ENCODE data around the gene SLC44A5.
"Not testable (repeated sequence)": the region's sequence is repeated elsewhere in the genome, so short reads cannot be mapped to it uniquely, and the experiment has no call there.

SLC44A5 gene

DNA sequence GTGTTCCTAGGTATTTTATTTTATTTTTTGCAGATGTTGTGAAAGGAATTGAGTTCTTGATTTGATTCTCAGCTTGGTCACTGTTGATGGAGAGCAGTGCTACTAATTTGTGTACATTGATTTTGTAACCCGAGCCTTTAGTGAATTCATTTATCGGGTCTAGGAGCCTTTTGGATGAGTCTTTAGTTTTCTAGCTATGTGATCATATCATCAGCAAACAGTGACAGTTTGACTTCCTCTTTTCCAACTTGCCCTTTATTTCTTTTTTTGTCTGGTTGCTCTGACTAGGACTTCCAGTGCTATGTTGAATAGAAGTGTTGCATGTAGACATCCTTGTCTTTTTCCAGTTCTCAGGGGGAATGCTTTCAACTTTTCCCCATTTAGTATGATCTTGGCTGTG, 337.8 kb downstream of the SLC44A5 start:
- no peak for DNase-seq (ENCODE audit: low read depth)

DNA sequence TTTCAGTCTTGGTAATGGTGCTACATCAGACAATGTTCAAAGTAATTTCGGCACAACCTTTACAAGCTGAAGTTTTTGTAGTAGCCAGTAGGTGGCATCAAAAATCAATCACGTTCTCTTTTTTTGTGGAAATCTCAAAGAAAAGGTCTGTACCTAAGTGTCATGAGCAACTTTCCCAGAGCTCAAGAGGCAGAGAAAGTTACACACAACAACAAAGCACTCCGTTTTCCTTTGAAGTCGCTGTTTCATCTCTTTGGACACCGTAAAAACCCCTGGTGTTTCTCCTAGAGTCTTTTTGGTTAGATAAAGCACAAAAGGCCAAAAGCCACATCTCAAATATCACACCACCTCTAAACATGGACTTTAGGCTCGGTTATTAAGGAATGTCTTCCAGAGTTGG, 345.1 kb downstream of the SLC44A5 start:
- no peak for DNase-seq (ENCODE audit: low read depth)

DNA sequence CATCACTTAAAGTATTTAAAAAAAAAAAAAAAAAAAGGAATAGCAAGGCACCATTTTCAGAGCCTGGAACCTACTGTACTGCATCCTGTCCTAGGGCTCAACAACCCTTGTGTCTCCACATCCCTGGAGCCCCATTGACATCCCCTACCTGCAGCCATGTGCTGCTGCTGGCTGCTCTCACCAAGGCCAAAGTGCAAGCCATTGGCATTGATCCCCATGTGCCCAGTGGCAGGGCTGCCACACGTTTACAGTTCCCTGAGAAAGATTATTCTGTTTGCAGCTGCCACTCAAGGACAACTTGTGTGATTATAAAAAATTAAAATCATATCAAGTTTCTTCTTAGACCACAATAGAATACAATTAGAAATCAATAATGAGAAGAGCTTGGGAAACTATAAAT, 346.8 kb downstream of the SLC44A5 start:
- DNase-seq (ENCODE audit: low read depth) = no peak

DNA sequence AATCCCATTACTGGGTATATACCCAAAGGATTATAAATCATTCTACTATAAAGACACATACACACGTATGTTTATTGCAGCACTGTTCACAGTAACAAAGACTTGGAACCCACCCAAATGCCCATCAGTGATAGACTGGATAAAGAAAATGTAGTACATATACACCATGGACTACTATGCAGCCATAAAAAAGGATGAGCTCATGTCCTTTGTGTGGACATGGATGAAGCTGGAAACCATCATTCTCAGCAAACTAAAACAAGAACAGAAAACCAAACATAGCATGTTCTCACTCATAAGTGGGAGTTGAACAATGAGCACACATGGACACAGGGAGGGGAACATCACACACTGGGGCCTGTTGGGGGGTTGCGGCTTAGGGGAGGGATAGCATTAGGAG, 347.3 kb downstream of the SLC44A5 start:
- DNase-seq (ENCODE audit: low read depth) = not testable (repeated sequence)

DNA sequence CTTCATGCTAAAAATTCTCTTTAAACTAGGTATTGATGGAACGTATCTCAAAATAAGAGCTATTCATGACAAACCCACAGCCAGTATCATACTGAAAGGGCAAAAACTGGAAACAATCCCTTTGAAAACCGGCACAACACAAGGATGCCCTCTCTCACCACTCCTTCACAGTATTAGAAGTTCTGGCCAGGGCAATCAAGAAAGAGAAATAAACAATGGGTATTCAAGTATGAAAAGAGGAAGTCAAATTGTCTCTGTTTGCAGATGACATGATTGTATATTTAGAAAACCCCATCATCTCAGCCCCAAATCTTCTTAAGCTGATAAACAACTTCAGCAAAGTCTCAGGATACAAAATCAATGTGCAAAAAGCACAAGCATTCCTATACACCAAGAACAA, 349.0 kb downstream of the SLC44A5 start:
- DNase-seq (ENCODE audit: low read depth) = not testable (repeated sequence)

DNA sequence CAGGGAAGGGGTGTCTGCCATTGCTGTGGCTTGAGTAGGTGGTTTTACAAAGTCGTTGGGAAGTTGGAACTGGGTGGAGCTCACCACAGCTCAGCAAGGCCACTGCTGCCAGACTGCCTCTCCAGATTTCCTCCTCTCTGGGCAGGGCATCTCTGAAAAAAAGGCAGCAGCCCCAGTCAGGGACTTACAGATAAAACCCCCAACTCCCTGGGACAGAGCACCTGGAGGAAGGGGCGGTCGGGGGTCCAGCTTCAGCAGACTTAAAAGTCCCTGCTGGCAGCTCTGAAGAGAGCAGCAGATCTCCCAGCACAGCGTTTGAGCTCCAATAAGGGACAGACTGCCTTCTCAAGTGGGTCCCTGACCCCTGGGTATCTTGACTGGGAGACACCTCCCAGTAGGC, 352.6 kb downstream of the SLC44A5 start:
- DNase-seq (ENCODE audit: low read depth) = no peak

DNA sequence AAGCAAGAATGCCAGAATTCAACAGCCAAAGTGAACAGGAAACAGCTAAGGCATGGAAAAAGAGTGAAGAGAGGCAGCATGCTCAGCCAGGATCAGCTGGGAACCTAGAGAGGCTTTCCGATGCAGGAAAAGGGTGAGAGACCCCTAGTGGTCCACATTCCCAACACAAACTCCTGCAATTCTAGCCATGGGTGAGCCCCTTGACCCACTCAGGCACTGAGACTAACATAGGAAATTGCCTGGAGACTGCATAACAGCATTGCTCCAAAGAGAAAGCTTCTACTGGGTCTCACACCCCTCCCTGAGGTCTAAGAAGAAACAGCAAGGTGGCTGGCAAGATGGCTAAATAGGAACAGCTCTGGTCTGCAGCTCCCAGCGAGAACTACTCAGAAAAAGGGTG, 353.5 kb downstream of the SLC44A5 start:
- no peak for DNase-seq (ENCODE audit: low read depth)

DNA sequence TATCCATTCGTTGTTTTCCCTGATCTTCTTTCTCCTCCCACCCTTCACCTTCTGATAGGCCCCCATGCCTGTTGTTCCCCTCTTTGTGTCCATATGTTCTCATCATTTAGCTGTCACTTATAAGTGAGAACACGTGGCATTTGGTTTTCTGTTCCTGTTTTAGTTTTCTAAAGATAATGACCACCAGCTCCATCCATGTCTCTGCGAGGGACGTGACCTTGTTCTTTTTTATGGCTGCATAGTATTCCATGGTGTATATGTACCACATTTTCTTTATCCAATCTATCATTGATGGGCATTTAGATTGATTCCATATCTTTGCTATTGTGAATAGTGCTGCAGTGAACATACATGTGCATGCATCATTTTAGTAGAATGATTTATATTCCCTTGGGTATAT, 360.8 kb downstream of the SLC44A5 start:
- not testable (repeated sequence) for DNase-seq (ENCODE audit: low read depth)

DNA sequence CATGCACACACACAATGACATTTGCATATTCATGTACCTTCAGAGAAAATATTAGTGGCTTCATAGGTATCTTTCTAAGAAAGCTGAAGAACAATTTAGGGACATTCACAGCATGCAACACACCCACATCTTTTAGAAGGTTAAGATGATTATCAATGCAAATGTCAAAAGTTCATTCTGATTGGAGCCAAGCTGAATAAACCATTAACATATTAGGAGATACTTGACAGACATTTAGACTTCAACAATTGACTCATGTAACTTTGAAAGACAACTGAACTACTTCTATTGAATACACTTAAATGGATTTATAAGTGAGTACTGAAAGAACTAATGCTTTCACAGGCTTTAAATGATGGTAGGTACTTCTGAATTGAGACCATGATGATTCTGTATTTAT, 365.7 kb downstream of the SLC44A5 start:
- no peak for DNase-seq (ENCODE audit: low read depth)

DNA sequence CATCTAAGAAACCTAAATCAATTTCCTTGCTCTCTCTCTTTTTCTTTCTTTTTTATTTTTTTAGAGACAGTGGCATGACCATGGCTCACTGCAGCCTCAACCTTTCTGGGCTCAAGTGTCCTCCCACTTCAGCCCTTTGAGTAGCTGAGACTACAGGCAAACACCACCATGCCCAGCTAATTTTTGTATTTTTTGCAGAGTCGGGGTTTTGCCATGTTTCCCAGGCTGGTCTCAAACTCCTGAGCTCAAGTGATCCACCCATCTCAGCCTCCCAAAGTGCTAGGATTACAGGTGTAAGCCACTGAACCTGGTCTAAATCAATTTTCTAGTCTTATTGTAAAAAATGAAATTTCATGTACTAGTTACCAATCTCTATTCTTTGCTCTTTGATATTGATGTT, 367.8 kb downstream of the SLC44A5 start:
- no peak for DNase-seq (ENCODE audit: low read depth)

DNA sequence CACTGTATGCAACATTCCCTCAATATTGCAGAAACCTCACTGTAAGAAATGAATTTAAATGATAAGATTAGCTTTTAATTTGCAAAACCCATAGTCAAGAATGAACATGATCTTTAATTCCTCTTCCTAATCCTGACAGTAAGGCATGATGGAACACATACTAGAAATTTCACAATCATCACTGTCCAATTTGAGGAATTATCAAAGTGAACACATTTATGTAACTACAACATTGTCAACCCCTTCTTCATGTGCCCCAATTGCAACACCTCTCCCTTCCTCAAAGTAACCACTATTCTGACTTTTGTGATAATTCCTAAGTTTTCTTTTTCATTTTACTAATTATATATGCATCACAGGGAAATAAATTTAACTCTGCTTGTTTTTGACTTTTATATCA, 373.6 kb downstream of the SLC44A5 start:
- DNase-seq (ENCODE audit: low read depth) = no peak

DNA sequence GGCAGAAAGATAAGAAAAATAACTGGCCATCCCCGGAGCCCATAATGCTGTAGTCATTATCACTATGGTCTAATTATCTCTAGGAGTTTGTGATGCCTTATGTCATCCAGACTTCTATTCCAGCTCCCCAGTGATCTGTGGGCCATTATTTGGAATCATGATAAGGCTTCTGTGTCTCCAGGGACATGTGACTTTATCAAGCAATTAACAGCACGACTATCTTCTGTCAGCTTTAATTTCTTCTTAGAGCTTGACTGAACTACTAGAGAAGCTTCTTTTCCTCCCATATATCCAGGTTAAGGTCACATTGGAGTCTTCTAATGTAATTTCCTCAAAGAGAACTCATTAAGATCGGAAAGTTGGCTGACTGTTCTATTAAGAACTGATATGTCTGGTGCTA, 376.4 kb downstream of the SLC44A5 start:
- DNase-seq (ENCODE audit: low read depth) = no peak

DNA sequence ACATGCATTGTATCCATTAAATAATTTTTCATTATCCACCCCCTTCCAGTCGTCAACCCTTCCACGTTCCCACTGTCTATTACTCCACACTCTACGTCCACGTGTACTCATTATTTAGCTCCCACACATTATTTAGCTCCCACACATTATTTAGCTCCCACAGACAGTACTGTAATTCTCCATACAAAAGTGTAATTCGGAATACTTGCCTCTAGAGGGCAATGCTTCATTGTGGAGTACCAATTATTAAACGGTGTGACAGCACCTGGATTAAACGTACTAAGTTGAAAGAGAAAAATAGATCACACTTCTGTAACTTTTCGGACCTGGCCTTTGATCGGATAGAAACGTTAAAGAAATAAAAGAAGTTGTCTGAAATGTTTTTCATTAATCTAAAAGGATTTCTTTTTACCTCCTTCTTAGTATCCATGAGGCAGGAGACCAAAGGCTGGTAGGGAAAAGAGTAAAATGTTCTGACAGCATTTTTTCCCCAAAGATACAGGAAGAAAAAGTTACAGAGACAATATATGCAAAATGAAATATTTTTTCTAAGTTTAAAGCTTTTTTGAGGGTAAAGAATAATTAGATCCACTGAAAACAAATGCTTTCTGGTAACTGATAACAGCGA, 377.5 kb downstream of the SLC44A5 start:
- no peak for DNase-seq (ENCODE audit: low read depth)

DNA sequence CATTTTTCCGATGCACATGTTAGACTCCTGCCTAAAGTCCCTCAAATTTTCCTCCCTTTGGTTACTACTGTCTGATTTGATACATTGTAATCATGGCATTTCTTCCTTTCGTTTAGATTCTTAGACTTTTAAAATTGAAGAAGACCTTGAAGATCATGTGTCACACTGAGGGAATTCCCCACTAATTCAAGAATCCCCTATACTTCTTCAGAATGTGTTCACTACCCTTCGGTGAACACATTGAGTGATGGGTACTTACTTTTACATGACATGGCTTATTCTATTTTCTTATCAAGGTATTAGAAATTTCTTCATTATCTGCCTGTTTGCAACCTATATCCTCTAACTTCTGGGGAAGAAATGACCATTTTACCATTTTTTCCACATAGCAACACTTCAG, 390.8 kb downstream of the SLC44A5 start:
- DNase-seq (ENCODE audit: low read depth) = no peak

DNA sequence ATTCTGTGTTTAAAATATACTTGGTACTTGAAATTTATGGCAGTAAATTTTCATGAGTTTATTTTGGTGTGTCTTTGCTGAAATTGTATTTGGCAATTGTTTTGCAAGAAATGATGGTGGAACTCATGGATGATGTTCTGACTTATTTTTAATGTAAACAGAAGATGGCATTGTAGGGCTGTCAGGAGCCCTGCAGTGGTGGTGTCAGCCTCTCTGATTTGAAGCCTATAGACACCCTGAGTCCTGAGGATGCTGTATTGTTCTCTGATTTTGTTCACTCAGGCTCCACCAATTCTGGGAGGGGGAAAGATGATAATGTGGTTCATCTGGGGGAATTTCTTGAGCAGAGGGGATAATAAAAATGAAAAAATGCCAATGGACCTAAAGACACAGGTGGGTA, 396.9 kb downstream of the SLC44A5 start:
- DNase-seq (ENCODE audit: low read depth) = no peak

DNA sequence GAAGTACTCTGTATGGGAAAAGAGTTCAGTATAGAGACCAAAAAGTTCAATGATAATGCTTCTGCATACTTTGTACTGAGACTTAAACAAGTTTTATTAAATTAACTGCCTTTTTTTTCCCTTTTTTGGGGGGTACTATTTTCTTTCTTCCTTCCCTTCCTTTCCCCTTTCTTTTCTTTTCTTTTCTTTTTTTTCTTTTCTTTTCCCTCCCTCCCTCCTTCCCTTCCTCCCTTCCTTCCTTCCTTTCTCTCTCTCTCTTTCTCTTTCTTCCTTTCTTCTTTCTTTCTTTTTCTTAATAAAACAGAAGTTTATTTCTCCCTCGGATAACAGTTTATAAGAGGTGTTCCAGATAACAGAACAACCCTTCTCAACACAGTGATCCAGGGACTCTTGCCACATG, 399.3 kb downstream of the SLC44A5 start:
- DNase-seq (ENCODE audit: low read depth) = no peak

DNA sequence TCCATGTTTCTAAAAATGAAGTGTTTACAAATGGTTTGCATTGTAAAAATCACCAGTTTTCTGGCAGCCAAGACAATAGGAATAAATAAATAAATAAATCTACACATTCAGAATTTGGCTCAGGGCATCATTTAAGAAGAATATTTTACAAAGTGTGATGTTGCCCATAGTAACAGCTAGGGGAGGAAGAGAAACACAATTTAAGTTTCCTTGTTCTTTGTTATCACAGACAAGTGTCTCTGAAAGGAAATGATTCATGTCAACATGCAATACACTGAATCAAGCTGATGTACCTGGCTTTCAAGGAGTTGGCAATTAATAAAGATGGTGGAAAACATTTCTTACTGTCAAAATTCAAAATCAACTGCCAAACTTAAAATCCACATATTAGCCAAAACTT, 402.1 kb downstream of the SLC44A5 start:
- no peak for DNase-seq (ENCODE audit: low read depth)

DNA sequence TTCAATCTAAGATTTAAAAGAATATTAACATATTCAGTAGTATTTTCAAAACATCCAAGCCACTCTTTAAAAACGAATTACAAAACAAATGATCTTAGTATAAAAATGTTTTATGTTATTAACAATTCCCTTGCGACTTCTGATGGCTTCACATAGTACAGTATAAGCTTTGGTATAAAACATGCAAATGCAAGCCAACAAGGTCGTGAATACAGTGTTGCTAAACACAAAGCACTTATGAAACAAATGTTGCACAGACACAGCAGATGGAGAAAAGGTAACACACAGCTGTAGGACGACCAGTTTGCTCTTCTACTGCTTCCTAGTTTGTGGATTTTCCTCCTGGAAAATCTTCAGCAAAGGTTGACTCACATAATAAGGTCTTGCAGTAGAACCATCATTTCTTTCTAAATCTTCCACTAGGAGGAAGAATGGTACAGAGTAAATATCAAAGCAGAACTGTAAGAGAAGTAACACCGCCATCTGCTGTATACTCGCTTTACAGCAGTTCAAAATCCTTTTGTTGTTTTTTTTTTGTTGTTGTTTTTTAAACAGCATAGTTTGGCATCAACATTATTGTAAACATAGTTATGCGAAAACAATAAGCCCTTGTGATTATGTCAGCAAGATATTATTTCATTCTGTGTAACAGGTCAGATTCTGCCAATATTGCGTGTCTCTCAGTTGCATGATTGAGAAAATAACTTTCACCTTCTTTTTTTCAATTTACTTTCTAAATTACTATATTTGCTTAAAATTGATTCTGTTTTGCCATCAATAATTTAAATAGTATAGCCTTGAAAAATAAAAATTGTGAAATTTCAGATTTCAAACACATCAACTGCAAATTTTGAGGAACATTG, 407.3 kb downstream of the SLC44A5 start:
- DNase-seq (ENCODE audit: low read depth) = no peak

DNA sequence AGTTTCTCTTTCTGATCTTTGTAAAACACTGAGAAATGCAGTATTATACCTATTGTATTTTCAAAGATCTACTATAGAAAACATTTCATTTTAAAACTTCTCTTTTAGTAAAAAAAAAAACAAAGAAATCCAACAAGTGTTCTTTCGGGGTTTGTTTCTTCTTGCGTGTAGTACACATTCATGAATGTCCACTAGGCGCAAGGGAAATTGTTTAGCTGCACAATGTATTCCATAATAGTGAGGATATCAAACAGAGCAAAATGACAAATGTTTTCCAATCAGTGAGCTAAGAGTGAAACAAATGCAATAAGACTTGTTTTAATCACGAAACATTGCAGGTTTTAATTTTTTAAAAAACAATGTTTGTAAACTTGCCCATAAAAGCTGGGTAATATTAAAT, 408.2 kb downstream of the SLC44A5 start:
- DNase-seq (ENCODE audit: low read depth) = no peak

DNA sequence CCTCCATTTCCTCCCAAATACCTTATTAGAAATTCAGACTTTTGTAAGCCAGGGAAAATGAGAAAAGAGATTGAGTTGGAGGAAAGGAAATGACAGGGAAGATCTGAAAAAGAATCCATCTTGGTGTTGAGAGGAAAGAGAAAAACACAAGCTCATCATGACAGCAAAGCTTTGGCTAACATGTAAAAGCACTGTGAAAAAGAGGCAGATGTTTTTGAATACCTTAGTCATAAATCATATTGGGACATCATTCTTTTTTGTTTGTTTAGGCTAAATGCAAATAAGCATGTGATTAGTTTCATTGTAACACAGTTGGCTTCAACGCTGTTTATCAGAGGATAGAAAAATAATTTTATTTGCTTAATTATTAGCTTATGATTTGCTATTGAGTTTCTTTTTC, 412.2 kb downstream of the SLC44A5 start:
- no peak for DNase-seq (ENCODE audit: low read depth)

DNA sequence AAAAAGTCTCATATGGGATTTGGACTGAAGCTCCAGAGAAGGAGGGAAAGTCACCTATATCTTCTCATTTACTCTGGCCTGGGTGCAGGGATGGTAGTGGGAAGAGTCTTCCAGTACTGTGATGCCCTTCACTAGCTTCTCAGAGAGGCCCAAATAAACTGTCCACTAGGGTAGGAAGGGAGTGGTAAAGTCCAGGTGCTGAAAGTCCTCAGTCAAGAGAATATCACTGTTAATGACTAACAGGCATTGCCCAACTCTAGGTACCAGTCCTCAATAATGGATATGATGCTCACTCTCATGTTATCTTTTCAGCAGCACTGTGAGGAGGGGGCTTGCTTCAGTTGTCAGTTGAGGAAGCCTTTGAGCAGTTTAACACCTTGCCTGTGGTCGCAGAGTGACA, 412.8 kb downstream of the SLC44A5 start:
- no peak for DNase-seq (ENCODE audit: low read depth)

DNA sequence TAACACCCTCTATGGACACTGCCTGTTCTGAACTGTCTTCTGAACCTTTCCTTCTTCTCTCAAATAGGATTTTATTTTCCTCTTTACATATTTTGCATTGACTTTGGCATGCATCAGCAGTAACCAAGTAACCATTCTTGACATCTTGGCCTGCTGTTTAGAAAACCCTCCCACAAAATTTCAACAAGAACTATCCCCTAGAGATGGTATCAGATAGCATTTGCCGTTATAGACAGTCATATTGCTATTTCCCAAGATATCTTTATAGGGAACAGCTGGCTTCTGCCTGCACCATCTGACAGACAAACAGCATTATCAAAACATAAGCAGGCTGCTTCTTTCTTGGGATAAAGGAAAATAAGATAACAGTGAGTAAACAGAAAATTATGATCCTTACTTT, 422.0 kb downstream of the SLC44A5 start:
- DNase-seq (ENCODE audit: low read depth) = no peak

DNA sequence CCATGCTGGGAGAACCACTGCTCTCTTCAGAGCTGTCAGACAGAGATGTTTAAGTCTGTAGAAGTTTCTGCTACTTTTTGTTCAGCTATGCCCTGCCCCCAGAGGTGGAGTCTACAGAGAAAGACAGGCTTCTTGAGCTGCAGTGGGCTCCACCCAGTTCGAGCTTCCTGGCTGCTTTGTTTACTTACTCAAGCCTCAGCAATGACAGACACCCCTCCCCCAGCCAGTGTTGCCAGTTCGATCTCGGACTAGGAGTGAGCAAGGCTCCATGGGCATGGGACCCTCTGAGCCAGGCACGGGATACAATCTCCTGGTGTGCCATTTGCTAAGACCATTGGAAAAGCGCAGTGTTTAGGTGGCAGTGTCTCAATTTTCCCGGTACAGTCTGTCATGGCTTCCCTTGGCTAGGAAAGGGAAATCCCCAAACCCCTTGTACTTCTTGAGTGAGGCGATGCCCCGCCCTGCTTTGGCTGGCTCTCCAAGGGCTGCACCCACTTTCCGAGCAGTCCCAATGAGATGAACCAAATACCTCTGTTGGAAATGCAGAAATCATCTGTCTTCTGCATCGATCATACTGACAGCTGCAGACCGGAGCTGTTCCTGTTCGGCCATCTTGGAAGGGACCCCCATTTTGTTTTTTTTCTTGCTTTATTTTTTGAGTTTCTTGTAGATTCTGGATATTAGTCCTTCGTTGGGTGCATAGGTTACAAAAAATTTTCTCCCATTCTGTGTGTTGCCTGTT, 429.5 kb downstream of the SLC44A5 start:
- DNase-seq (ENCODE audit: low read depth) = not testable (repeated sequence)
